Activated CD4-positive, alpha-beta T cell treated with anti-CD3 and anti-CD28 coated beads, Interleukin-2, amount 50 U/mL, for 48 hours (primary cell): Measurements from ENCODE around the gene LLGL2.

Experiments used
- DNase-seq, 2 experiments: peaks; one replicate each; pipeline ENCODE4 v3.0.0-alpha.2; 2020

Gene LLGL2

DNA sequence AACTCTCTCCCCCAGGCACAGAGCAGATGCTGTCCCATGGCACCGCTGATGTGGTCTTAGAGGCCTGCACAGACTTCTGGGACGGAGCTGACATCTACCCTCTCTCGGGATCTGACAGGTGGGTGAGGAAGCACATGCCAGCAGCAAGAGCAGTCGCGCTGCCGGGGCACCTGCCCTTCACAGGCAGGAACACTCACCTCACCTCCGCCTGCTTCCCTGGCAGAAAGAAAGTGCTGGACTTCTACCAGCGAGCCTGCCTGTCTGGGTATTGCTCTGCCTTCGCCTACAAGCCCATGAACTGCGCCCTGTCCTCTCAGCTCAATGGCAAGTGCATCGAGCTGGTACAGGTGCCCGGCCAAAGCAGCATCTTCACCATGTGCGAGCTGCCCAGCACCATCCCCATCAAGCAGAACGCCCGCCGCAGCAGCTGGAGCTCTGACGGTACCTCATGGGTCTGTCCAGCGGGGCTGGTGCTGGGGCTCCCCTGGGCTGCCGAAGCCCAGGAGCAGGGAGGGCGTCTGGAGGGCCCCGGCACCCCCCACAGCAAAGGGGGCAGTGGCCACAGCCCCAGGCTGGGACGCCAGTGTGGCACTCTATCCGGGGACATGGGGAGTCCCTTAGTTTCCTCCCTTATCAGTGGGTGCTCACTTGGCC is 31.9 kb upstream of the LLGL2 start:
- DNase-seq, result no peak

- no peak for DNase-seq
Measured at GRCh38 chr17:75494326-75494877, 31.1 kb upstream of the LLGL2 start.

DNA sequence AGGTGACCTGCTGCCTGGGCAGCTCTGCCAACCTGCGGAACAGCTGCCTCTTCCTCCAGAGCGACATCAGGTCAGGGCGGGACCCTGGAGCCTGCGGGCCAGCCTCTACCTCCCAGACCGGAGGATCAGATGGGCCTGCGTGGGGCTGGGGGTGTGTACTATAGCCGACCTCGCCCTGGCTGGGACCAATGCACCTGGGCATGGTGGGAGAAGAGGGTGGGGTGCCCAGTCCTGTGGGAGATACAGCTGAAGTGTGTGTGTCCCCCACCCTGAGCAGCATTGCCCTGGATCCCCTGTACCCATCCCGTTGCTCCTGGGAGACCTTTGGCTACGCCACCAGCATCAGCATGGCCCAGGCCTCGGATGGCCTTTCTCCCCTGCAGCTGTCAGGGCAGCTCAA is 29.5 kb upstream of the LLGL2 start:
- DNase-seq, result no peak

GRCh38 chr17:75498039-75498725 is 27.3 kb upstream of the LLGL2 start:
- no peak for DNase-seq

GRCh38 chr17:75498726-75499213 is 26.7 kb upstream of the LLGL2 start:
- DNase-seq, result no peak

DNA sequence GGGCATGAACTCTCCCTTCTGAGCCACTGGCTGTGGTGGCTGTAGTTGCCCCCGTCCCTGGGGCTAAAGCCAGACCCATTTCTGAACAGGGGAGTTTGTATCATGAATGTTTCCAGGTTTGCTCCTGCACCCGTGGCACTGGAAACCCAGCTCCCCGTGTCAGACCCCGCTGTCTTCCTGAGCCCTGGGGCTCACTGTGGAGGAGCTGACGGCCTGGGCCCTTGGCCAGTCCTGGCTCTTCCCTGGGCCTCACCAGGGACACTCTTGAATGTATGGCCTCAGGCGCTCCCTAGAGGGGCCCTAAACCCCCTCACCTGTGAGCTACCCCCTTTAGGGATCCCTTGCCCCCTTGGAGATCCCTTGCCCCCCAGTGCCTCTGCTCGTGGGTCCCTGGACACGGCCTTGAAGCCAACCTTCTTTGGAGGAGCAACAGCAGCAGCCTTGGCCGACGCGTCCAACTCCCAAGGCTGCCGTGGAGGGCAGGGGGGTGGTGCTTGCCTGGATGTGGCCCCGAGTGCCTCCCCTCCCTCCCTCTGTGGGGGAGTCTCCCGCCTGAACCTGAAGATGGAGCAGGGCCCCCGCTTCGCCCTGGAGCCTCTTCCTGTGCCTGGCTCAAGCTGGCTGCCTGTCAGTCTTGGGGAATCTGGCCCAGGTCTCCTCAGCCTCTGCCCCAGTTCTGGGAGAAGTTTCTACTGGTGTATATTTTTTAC is 26.0 kb upstream of the LLGL2 start:
- no peak for DNase-seq

DNA sequence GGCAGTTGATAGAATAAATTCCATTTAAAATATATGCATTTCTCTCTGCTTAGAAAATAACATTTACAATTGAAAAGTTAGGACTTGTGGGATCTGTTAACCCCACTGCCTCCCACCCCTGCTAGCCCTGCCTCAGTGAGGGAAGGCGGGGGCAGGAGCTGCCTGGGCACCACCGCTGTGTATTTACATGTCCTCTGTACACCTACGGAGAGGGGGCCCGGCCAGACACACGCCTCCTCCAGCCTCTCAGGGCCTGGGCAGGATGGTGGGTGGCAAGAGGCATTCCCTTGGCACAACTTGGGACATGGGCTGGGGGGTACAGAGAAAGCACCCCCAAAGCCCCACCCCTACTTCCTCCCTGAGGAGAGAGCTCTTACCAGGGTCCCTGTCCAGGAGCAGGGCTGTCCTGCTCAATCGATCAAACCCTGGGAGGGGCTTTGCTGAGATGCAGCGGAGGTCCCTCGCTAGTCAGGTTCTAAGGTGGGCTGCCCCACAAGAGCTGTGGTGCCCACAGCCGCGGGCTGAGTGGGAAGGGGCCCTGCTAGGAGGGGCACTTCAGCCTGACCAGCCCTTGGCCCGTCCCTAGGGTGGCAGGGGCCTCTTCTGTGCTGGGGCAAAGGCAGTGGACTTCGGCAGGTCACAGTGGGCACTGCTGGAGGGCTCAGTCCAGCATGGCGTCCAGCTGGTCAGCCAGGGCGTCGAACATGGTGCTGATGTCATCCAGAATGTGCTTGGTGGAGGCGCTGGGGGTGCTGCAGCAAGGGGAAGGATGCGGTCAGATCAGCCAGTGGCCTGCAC is 24.9 kb upstream of the LLGL2 start:
- no peak for DNase-seq

DNA sequence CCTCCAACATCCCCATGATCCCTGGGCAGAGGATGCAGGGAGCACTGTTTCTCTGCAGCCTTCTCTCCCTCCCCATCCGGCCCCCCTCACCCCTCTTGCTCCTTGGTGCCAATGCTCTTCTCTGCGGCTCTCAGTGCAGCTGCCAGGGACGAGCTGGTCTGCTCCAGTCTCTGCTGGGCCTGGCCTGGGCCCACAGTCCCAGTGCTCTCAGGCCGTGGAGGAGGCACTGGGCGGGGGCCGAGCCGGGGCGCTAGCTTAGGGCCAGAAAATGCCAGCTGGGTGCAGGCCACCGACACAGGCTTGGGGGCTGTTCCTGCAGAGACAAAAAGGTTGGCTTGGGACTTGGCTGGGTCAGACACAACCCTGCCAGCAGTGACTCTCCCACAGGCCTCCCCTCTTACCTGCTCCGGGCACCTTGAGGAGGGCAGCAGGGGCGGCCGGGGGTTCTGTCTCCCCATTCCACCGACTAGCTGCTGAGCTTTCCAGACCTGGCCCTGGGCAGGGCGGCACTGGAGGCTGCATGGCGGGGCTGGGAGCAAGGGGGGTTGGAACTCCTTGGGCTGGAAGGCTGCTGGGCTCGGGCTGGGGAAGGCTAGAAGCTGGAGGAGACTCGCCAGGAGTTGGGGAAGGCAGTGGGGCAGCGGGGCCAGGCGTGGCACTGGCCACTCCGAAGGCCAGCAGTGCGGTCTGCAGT is 24.0 kb upstream of the LLGL2 start:
- DNase-seq, result no peak

DNA sequence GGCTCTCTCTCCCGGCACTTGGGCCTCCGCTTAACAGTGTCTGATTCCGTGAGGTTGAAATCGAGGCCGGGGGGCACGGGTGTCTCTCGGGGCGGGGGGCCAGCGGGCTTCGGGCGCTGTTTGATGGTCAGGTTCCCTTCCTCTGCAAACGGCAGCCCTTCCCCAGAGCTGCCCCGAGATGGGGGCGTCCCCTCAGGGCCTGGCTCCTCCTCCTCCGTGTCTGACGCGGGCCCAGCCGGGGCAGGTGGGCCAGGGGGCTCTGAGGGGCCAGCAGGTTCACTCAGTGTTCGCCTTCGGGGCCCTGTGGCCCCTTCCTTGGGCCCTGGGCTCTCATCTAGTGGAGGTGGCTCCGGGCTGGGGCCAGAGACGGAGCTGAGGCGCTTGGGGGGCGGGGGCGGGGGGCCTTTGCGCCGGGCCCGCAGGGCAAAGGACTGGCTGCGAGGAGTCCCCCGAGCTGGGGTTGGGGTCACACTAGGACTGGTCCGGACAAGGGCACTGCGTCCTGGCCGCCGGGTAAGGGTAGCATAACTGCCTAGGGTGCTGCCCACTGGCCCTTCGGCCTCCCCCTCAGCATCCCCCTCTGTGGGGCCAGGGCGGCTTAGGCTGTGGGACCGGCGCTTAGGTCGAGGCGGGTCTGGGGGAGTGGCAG is 23.3 kb upstream of the LLGL2 start:
- no peak for DNase-seq

DNA sequence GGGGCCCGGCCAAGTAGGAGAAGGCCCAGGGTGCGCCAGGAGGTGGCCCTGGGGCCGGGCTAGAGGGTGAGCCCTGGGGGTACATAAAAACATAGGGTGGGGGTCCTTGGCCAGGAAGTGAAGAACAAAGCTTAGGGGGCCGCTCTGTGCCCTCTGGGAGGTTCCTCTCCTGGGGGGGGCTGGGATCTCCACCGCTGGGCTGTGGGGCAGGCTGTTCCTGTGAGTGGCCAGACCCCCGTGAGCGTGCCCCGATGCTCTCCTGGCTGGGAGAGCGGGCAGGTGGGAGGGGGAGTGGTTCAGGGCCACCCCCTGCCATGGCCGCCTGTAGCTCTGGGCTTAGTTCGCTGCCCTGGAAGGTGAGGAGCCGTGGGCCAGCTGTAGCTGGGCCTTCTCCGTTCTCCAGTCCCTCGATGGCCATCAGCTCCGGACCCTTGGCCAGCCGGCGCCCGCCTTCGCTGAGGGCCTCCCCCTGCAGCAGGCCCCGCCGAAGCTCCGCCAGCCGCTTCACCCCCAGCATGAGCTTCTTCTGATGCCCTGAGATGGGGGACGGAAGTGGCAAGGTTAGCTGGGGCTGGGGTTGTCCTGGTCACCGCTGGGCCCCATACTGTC is 22.7 kb upstream of the LLGL2 start:
- no peak for DNase-seq

- DNase-seq, result no peak
Measured at GRCh38 chr17:75503337-75503950, 22.1 kb upstream of the LLGL2 start.

DNA sequence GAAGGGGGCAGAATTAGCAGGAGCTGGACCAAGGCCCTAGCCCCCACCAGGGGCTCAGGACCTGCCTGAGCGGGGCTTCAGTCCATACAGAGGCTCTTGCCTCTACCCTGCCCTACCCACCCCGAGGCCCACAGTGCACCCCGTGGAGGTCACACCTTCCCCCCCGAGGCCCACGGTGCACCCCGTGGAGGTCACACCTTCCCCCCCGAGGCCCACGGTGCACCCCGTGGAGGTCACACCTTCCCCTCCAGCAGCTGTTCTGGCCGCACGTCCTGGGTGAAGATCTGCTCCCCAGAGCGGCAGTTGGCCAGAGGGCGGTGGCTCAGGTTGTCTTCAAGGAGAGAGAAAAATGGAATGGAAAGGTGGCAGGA is 21.5 kb upstream of the LLGL2 start:
- no peak for DNase-seq

DNA sequence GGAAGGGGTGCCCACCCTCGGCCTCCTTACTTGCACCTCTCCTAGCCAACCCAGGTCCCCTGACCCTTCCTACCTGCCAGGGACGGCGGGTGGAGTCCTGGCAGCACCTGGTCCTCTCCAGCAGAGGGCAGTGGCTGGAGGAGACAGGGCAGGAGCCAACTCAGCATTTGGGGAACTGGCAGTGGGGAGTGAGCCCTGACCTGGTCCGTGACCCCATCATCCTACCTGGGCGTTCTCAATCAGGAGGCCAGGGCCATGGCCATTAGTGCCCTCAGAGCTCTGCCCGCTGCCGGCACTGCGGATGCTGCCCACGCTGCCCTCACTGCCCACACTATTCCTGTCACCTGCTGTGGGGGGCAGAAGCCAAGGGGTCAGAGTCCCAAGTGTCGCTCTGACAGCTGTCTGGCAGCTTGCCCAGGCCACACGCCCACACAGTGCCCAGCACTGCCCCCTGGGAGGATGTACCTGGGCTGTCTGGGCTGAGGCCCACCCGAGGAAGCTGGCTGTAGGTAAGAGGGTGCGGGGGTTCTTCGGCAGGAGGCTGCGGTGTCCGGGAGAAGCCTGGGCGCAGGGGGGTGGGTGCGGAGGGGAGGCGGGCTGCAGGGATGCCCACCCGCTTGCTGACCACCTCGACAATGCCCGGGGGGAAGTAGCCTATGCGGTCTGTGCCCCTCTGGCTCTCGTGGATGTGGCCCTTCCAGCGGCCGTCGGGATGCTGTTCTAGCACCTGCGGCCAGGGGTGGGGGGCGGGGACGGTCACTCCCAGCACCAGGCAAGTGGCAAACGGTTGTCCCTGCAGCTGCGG is 20.9 kb upstream of the LLGL2 start:
- DNase-seq, result peak; percentile 41 to 47

DNA sequence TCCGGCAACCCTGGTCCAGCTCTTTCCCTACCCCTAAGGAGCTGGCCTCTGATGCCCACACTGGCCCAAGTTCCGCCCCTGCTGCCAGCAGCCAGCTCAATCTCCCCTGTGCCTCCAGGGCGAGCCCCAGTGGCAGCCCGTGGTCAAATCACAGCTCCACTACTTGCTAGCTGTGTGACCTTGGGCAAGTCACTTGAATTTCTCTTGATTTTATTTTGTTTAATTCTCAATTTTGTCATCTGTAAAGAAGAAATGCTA is 20.4 kb upstream of the LLGL2 start:
- no peak for DNase-seq

DNA sequence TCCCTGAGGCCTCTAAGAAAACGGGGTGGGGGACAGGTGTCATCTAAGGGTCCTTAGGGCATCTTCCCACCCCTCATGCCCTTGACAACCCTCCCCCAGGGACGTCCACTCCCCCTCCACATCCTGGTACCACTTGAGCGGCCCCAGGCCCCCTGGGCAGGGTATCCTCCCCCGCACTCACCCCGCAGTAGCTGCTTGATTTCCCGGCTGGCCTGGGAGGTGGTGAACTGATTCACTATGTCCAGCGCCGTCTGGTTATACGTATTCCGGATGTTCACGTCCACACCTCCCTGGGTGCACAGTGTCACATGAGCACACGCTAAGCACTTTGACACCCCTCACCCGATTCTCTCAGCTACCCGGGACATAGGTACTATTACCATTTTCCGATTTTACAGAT is 19.9 kb upstream of the LLGL2 start:
- DNase-seq, result no peak

GRCh38 chr17:75506134-75506533 is 19.4 kb upstream of the LLGL2 start:
- no peak for DNase-seq

GRCh38 chr17:75506888-75507287 is 18.6 kb upstream of the LLGL2 start:
- no peak for DNase-seq

DNA sequence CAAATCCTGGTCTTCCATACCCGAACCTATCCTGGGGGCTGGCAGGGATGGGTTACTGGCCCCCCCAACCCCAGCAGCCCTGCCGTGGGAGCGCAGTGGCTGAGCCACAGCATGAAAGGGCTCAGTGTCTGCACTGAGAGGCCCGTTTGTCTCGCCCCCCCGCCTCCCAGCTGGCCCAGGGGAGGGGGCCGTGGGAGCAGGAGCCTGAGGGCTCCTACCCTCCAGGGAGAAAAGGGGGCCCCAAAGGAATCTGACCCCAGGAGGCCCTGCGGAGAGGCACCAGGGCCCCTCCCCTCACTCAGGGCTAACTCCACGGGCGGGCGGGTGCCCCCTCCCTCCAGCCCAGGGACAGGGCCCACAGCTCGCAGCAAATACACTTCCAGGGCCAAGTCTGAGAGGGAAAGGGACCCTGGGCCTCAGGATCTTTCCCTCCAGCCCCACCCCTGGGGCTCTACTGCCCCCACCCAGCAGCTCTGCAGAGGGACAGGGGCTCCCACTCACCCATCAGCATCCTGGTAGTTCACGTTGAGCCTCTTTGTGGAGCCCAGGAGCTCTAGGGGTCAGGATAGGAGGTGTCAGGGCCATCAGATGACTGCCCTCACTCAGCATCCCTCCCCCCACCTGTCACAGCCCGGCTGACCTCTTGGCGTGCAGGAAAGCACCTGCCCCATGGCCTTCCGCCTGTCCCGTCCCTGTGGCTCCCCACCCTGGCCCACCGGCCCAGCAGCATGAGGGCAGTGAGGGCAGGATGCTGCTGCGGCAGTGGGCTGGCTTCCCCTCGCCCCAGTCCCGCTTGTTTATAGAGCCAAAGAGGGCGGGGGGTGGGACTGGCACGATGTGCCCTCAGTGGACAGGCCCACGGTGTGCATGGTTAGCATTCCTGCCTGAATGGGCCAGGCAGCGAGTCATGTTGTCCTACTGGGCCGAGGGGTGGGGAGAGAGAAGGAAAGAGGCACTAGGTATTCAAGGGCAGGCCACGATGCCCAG is 17.5 kb upstream of the LLGL2 start:
- DNase-seq, result no peak

DNA sequence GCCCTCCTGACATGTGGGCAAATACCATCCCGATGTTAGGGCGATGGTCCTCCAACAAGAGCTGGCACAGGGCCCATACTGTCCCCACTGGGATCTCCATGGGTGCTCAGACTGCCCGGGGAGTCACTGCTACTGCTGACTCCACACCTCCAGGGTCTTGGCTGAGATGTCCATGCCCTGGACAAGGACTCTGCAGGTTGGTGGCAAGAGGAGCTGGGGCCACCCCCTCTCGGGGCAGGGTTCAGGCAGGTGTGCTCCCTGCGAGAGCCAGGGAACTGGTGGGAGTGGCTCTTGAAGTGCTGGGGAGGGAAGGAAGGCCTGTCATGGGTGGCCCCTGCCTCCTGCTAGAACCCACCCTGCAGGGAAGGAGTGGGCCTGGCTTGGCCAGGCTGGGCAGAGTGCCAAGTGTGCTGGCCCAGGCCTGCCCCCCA is 16.6 kb upstream of the LLGL2 start:
- no peak for DNase-seq
